SK-N-SH (cell line): ENCODE measurements around the gene TFPI. TPM values are rescaled to one million over a fixed set of nuclear protein-coding genes. Genes with fewer than 3 reads are reported as not detected.
A peak's percentile ranks its signal among the peaks of the same experiment; 100 is the strongest.

Experiments
- CTCF ChIA-PET: fragments of 300-600, 350-600 bp; formaldehyde crosslinking; extraction: SDS; loops from one replicate; lab custom pipeline; 2021; lab: Yijun Ruan, JAX
- POLR2A ChIA-PET: fragments of 350-600 bp; sonication (Branson Sonifier 250); formaldehyde crosslinking; extraction: SDS; loops from one replicate; lab custom pipeline; 2020; ENCODE audit warnings: antibody characterized with exemption, inconsistent platforms; lab: Yijun Ruan, JAX
- DNase-seq: peaks from one replicate; pipeline ENCODE4 v3.0.0; 2012
- H2AFZ ChIP-seq: fragments of 200-600 bp; sonication (generic); 2 replicates; pipeline ENCODE4 v1.8.1; 2016; ENCODE audit warnings: antibody characterized with exemption, mild to moderate bottlenecking, low read depth
- H3F3A ChIP-seq: fragments of 200-600 bp; sonication (generic); replicated peaks from 2 replicates; pipeline ENCODE3; 2016; ENCODE audit warnings: antibody characterized with exemption, mild to moderate bottlenecking; ENCODE audit not compliant: insufficient read depth
- H3K27ac ChIP-seq, 2 experiments: fragments of 200-500 bp in 1 of 2; fragments of 200-600 bp in 1 of 2; sonication (Bioruptor generic) in 1 of 2; sonication (generic), shearing (Covaris generic) in 1 of 2; 2 replicates each; pipeline versions ENCODE4 v1.5.1 to v1.6.1; 2014 to 2016; ENCODE audit warnings: low read depth in 2 of 2, inconsistent platforms in 1 of 2, low read length in 1 of 2, mild to moderate bottlenecking in 1 of 2, mixed read lengths in 1 of 2
- H3K27me3 ChIP-seq: fragments of 200-600 bp; sonication (generic), shearing (Covaris generic); 2 replicates; pipeline ENCODE4 v1.6.1; 2016; ENCODE audit warnings: mixed run types; ENCODE audit not compliant: insufficient read depth
- H3K36me3 ChIP-seq, 2 experiments: fragments of 200-500 bp in 1 of 2; fragments of 200-600 bp in 1 of 2; sonication (Bioruptor generic) in 1 of 2; sonication (generic) in 1 of 2; replicated peaks in 1 of 2; 2 replicates each; pipeline versions ENCODE3 to v1.5.1; 2014 to 2016; ENCODE audit warnings: low read length in 1 of 2, mild to moderate bottlenecking in 1 of 2; ENCODE audit not compliant: insufficient read depth in 2 of 2, control insufficient read depth in 1 of 2
- H3K4me1 ChIP-seq, 2 experiments: fragments of 200-500 bp in 1 of 2; fragments of 200-600 bp in 1 of 2; sonication (Bioruptor generic) in 1 of 2; sonication (generic), shearing (Covaris generic) in 1 of 2; 2 replicates each; pipeline versions ENCODE4 v1.5.1 to v1.6.1; 2014 to 2016; ENCODE audit warnings: low read depth in 1 of 2, low read length in 1 of 2, mixed run types in 1 of 2; ENCODE audit not compliant: insufficient read depth in 2 of 2, control insufficient read depth in 1 of 2
- H3K4me2 ChIP-seq: fragments of 200-600 bp; sonication (generic), shearing (Covaris generic); 2 replicates; pipeline ENCODE4 v1.6.1; 2017; ENCODE audit warnings: mixed run types
- H3K4me3 ChIP-seq, 2 experiments: fragments of 200-500 bp in 1 of 2; fragments of 200-600 bp in 1 of 2; sonication (Bioruptor generic) in 1 of 2; sonication (generic), shearing (Covaris generic) in 1 of 2; 2 replicates each; pipeline versions ENCODE4 v1.5.1 to v1.8.1; 2014 to 2016; ENCODE audit warnings: low read depth in 2 of 2, inconsistent platforms in 1 of 2, low read length in 1 of 2, mild to moderate bottlenecking in 1 of 2, mixed read lengths in 1 of 2, moderate library complexity in 1 of 2
- H3K79me2 ChIP-seq: fragments of 200-600 bp; sonication (generic); 2 replicates; pipeline ENCODE4 v1.8.1; 2017; ENCODE audit warnings: mild to moderate bottlenecking; ENCODE audit not compliant: insufficient read depth
- H3K9ac ChIP-seq: fragments of 200-600 bp; sonication (generic); 2 replicates; pipeline ENCODE4 v1.6.1; 2017; ENCODE audit warnings: mixed run types
- H3K9me2 ChIP-seq: fragments of 200-600 bp; sonication (generic); 2 replicates; pipeline ENCODE4 v1.6.1; 2017; ENCODE audit warnings: mixed run types
- H3K9me3 ChIP-seq: fragments of 200-600 bp; sonication (generic); 2 replicates; pipeline ENCODE4 v1.6.1; 2017; ENCODE audit warnings: mixed run types, mild to moderate bottlenecking, moderate library complexity
- H4K20me1 ChIP-seq: fragments of 200-600 bp; sonication (generic); 2 replicates; pipeline ENCODE4 v1.6.1; 2017; ENCODE audit warnings: mild to moderate bottlenecking, mixed run types; ENCODE audit not compliant: insufficient read depth
- CTCF ChIP-seq: fragments of 200-600 bp; sonication (generic); IDR thresholded peaks from 2 replicates; pipeline ENCODE4 v1.6.1; 2017; ENCODE audit warnings: antibody characterized with exemption, mild to moderate bottlenecking, moderate library complexity
- ELF1 ChIP-seq: IDR thresholded peaks from 2 replicates; pipeline ENCODE4 v1.4.0; 2012
- EZH2phosphoT487 ChIP-seq: fragments of 200-600 bp; sonication (generic); IDR thresholded peaks from 2 replicates; pipeline ENCODE4 v1.6.1; 2017; ENCODE audit warnings: low read depth, mixed run types, mild to moderate bottlenecking, antibody characterized with exemption, moderate library complexity, borderline replicate concordance
- FOXJ3 ChIP-seq: sonication (generic); formaldehyde crosslinking; IDR thresholded peaks from 2 replicates; pipeline ENCODE4 v1.5.1; 2020; ENCODE audit warnings: mild to moderate bottlenecking, missing genetic modification reagents
- FOXM1 ChIP-seq: IDR thresholded peaks from 2 replicates; pipeline ENCODE4 v1.4.0; 2012; ENCODE audit warnings: low read depth, mild to moderate bottlenecking
- IRF3 ChIP-seq: fragments of 150-350 bp; IDR thresholded peaks from 2 replicates; pipeline ENCODE4 v1.6.1; 2016; ENCODE audit warnings: mild to moderate bottlenecking, low read depth, low read length
- PBX3 ChIP-seq: IDR thresholded peaks from 2 replicates; pipeline ENCODE4; 2012
- POLR2AphosphoS5 ChIP-seq: IDR thresholded peaks from 2 replicates; pipeline ENCODE4 v1.6.1; 2012; ENCODE audit warnings: low read depth, low read length
- RCOR1 ChIP-seq: fragments of 150-350 bp; IDR thresholded peaks from 2 replicates; pipeline ENCODE4 v1.6.1; 2017; ENCODE audit warnings: antibody characterized with exemption, low read length
- REST ChIP-seq: IDR thresholded peaks from 2 replicates; pipeline ENCODE4 v1.6.1; 2012; ENCODE audit warnings: mild to moderate bottlenecking, low read depth, low read length, moderate library complexity
- RXRA ChIP-seq: IDR thresholded peaks from 2 replicates; pipeline ENCODE4 v1.4.0; 2012; ENCODE audit warnings: low read depth, mild to moderate bottlenecking, borderline replicate concordance
- SIN3A ChIP-seq: IDR thresholded peaks from 2 replicates; pipeline ENCODE4 v1.6.1; 2012; ENCODE audit warnings: low read depth, mild to moderate bottlenecking, low read length, moderate library complexity, borderline replicate concordance
- TCF12 ChIP-seq: IDR thresholded peaks from 2 replicates; pipeline ENCODE4 v1.4.0; 2012
- TEAD4 ChIP-seq: IDR thresholded peaks from 2 replicates; pipeline ENCODE4 v1.4.0; 2012; ENCODE audit warnings: mild to moderate bottlenecking, borderline replicate concordance; ENCODE audit not compliant: insufficient read depth
- USF1 ChIP-seq: IDR thresholded peaks from 2 replicates; pipeline ENCODE4 v1.4.0; 2012; ENCODE audit warnings: low read depth, borderline replicate concordance
- YY1 ChIP-seq: IDR thresholded peaks from 2 replicates; pipeline ENCODE4 v1.4.0; 2012; ENCODE audit warnings: low read depth, mild to moderate bottlenecking
- WGBS: methylation state at CpG from one replicate; pipeline ENCODE4 v1.1.6; 2017; ENCODE audit warnings: low lambda C conversion rate; 5-methylcytosine and 5-hydroxymethylcytosine counted together
- polyA plus RNA-seq, 3 experiments: library from polyadenylated mRNA; depleted of rRNA; stranded (reverse); fragments of >200 nt; gene quantifications; 2 replicates each; pipeline ENCODE4 v1.2.3, GENCODE V29; 2012

TFPI gene
- polyA plus RNA-seq, 1 of the 3 experiments (the other 2 are of a cell fraction): 2.1 TPM

- Histone ChIP-seq H3K9ac (no peak overlapping the region), H2AFZ (peak overlapping the region; percentile 31; the same call in 1 of the 2 replicates), H3K36me3 (peaks cover 0 to 3% of the 10 kb centered on the region in 2 experiments), H3F3A (peaks cover 8% of the 10 kb centered on the region), H3K4me1 (peaks cover 2 to 21% of the 10 kb centered on the region in 2 experiments; a peak in 3 of 4 replicates), H3K9me2 (no peaks in the 10 kb centered on the region), H3K4me2 (peak overlapping the region; percentile 24; the same call in 1 of the 2 replicates), H4K20me1 (no peaks in the 10 kb centered on the region), H3K27me3 (no peaks in the 10 kb centered on the region), H3K4me3 (no peak overlapping the region), H3K79me2 (no peaks in the 10 kb centered on the region), H3K27ac (peak overlapping the region; percentile 31 to 39), H3K9me3 (no peaks in the 10 kb centered on the region)
- peak; percentile 11 for DNase-seq
- POLR2A ChIA-PET: no interaction called here
- CTCF ChIA-PET: interaction anchor here (1.0 to 2.0 kb wide), 4 partner anchors 20 to 55 kb away, joined by 3 to 6 read pairs (median 4); no protein-coding TSS in a partner anchor
- TF ChIP-seq SIN3A (no peak), FOXM1 (no peak), TEAD4 (no peak), PBX3 (no peak), IRF3 (no peak), RCOR1 (no peak), POLR2AphosphoS5 (no peak)
These were observed 27.4 kb downstream of the TFPI start for GRCh38 chr2:187526792-187527191.

GRCh38 chr2:187525163-187525900 is 28.9 kb downstream of the TFPI start:
- H3K4me3 ChIP-seq: no peak overlapping the region
- H3K4me1 ChIP-seq: peaks cover 2 to 21% of the 10 kb centered on the region in 2 experiments; a peak in 3 of 4 replicates
- no peaks in the 10 kb centered on the region for H3K27me3 ChIP-seq
- CTCF ChIA-PET: interaction anchor here (1.3 to 2.0 kb wide), 3 partner anchors 20 to 56 kb away, joined by 3 to 6 read pairs (median 5); no protein-coding TSS in a partner anchor
- no peak overlapping the region for H2AFZ ChIP-seq
- DNase-seq: no peak
- H4K20me1 ChIP-seq: no peaks in the 10 kb centered on the region
- WGBS: 85% methylated on average over 1 of the region's 1 CpG
- peaks cover 8% of the 10 kb centered on the region for H3F3A ChIP-seq
- POLR2A ChIA-PET: no interaction called here
- H3K27ac ChIP-seq: no peak overlapping the region
- H3K4me2 ChIP-seq: no peak overlapping the region
- peaks cover 0 to 3% of the 10 kb centered on the region in 2 experiments for H3K36me3 ChIP-seq
- no peaks in the 10 kb centered on the region for H3K9me3 ChIP-seq
- no peaks in the 10 kb centered on the region for H3K9me2 ChIP-seq
- no peaks in the 10 kb centered on the region for H3K79me2 ChIP-seq
- H3K9ac ChIP-seq: no peak overlapping the region
- no peak for TF ChIP-seq ELF1
- no peak for TF ChIP-seq TCF12
- no peak for TF ChIP-seq POLR2AphosphoS5
- TF ChIP-seq FOXJ3: no peak
- no peak for TF ChIP-seq PBX3
- TF ChIP-seq EZH2phosphoT487: no peak
- TF ChIP-seq YY1: no peak
- TF ChIP-seq RXRA: no peak
- TF ChIP-seq CTCF: no peak
- TF ChIP-seq REST: no peak
- no peak for TF ChIP-seq USF1
